Smooth muscle cell (in vitro differentiated cells): ENCODE measurements around the gene GGCT. TPM values are rescaled to one million over a fixed set of nuclear protein-coding genes. Genes with fewer than 3 reads are reported as not detected.
A peak's percentile ranks its signal among the peaks of the same experiment; 100 is the strongest.

Source experiments
- DNase-seq: peaks from one replicate; lab custom pipeline; 2025; ENCODE audit not compliant: unreplicated experiment; lab: John Stamatoyannopoulos, UW
- H2AFZ ChIP-seq: fragments of 200-600 bp; sonication (generic); 2 replicates; pipeline ENCODE4 v1.6.0; 2016; ENCODE audit warnings: antibody characterized with exemption, low read depth, mild to moderate bottlenecking
- H3F3A ChIP-seq: fragments of 200-600 bp; sonication (generic); 2 replicates; pipeline ENCODE4 v1.6.0; 2017; ENCODE audit warnings: antibody characterized with exemption, low read depth
- H3K27ac ChIP-seq: fragments of 200-600 bp; sonication (generic); 2 replicates; pipeline ENCODE4 v1.5.1; 2016; ENCODE audit warnings: low read depth, mild to moderate bottlenecking
- H3K27me3 ChIP-seq: fragments of 200-600 bp; sonication (generic); 2 replicates; pipeline ENCODE4 v1.6.1; 2016; ENCODE audit warnings: low read depth, mild to moderate bottlenecking
- H3K36me3 ChIP-seq: fragments of 200-600 bp; sonication (generic); 2 replicates; pipeline ENCODE4 v1.5.1; 2016; ENCODE audit warnings: low read depth
- H3K4me1 ChIP-seq: fragments of 200-600 bp; sonication (generic); 2 replicates; pipeline ENCODE4 v1.5.1; 2016; ENCODE audit warnings: low read depth
- H3K4me2 ChIP-seq: fragments of 200-600 bp; sonication (generic); 2 replicates; pipeline ENCODE4 v1.6.0; 2016; ENCODE audit warnings: mild to moderate bottlenecking
- H3K4me3 ChIP-seq: fragments of 200-600 bp; sonication (generic); 2 replicates; pipeline ENCODE4 v1.5.1; 2016; ENCODE audit warnings: mild to moderate bottlenecking
- H3K79me2 ChIP-seq: fragments of 200-600 bp; sonication (generic); 2 replicates; pipeline ENCODE4 v1.6.0; 2016; ENCODE audit warnings: low read depth, mild to moderate bottlenecking
- H3K9ac ChIP-seq: fragments of 200-600 bp; sonication (generic); 2 replicates; pipeline ENCODE4 v1.6.0; 2016; ENCODE audit warnings: low read depth
- H3K9me3 ChIP-seq: fragments of 200-600 bp; sonication (generic); replicated peaks from 2 replicates; pipeline ENCODE4 v1.5.1; 2016; ENCODE audit warnings: low read depth
- H4K20me1 ChIP-seq: fragments of 200-600 bp; sonication (generic); 2 replicates; pipeline ENCODE4 v1.6.0; 2016; ENCODE audit warnings: low read depth
- CTCF ChIP-seq: fragments of 200-600 bp; sonication (generic); IDR thresholded peaks from 2 replicates; pipeline ENCODE4 v1.5.1; 2017; ENCODE audit warnings: borderline replicate concordance, mild to moderate bottlenecking, antibody characterized with exemption; ENCODE audit not compliant: insufficient read depth, poor library complexity, severe bottlenecking
- WGBS: methylation state at CpG from one replicate; pipeline ENCODE4 v1.1.7; 2016; ENCODE audit warnings: low lambda C conversion rate; 5-methylcytosine and 5-hydroxymethylcytosine counted together
- polyA plus RNA-seq: library from polyadenylated mRNA; unstranded; fragments of >200 nt; fragmentation: Nextera tagmentation; extraction: Ambion mirVana; gene quantifications from 2 replicates; pipeline ENCODE4 v1.2.1, GENCODE V29; 2016
- total RNA-seq: library from RNA; depleted of rRNA; stranded (reverse); fragments of >200 nt; gene quantifications from 2 replicates; pipeline ENCODE4 v1.2.3, GENCODE V29; 2014

Gene GGCT
- total and polyA plus RNA-seq, 2 experiments from 2014 or later, result 36.9 to 53.1 TPM

GRCh38 chr7:30473903-30474302, 30.7 kb downstream of the GGCT start:
- Histone ChIP-seq H3K27ac (peak overlapping the region; percentile 90), H2AFZ (no peak overlapping the region), H3K9ac (peak overlapping the region; percentile 1), H3K79me2 (no peaks in the 10 kb centered on the region), H3K9me3 (no peaks in the 10 kb centered on the region), H4K20me1 (peaks cover 21% of the 10 kb centered on the region), H3K4me2 (peak overlapping the region; percentile 51), H3F3A (peaks cover 64% of the 10 kb centered on the region), H3K36me3 (no peaks in the 10 kb centered on the region), H3K4me1 (peaks cover 32% of the 10 kb centered on the region), H3K27me3 (no peaks in the 10 kb centered on the region), H3K4me3 (no peak overlapping the region)
- no peak for DNase-seq
- TF ChIP-seq CTCF, result no peak
- 21% methylated on average over 1 of the region's 1 CpG for WGBS

GRCh38 chr7:30472784-30473775, 31.5 kb downstream of the GGCT start:
- Histone ChIP-seq H3K4me2 (peak overlapping the region; percentile 78), H3K36me3 (no peaks in the 10 kb centered on the region), H3K4me3 (no peak overlapping the region)

GRCh38 chr7:30472081-30472783, 32.4 kb downstream of the GGCT start:
- H3K36me3 ChIP-seq, result no peaks in the 10 kb centered on the region
- H3K27ac ChIP-seq, result peak overlapping the region; percentile 90
- H3K27me3 ChIP-seq, result no peaks in the 10 kb centered on the region
- H3K9ac ChIP-seq, result peak overlapping the region; percentile 31
- no peaks in the 10 kb centered on the region for H3K9me3 ChIP-seq
- peaks cover 12% of the 10 kb centered on the region for H3K79me2 ChIP-seq
- H3K4me3 ChIP-seq, result no peak overlapping the region
- 45% methylated on average over 4 of the region's 4 CpGs for WGBS
- H2AFZ ChIP-seq, result no peak overlapping the region
- no peak for DNase-seq
- peak overlapping the region; percentile 78 for H3K4me2 ChIP-seq
- peaks cover 67% of the 10 kb centered on the region for H3F3A ChIP-seq
- peaks cover 38% of the 10 kb centered on the region for H3K4me1 ChIP-seq
- peaks cover 21% of the 10 kb centered on the region for H4K20me1 ChIP-seq
- TF ChIP-seq CTCF, result no peak

More at GRCh38 chr7:30472784-30473775, 31.5 kb downstream of the GGCT start:
- Histone ChIP-seq H3K4me1 (peaks cover 39% of the 10 kb centered on the region), H3F3A (peaks cover 68% of the 10 kb centered on the region), H3K9me3 (no peaks in the 10 kb centered on the region), H3K79me2 (peaks cover 5% of the 10 kb centered on the region), H3K9ac (peak overlapping the region; percentile 41), H2AFZ (no peak overlapping the region), H3K27me3 (no peaks in the 10 kb centered on the region), H3K27ac (peak overlapping the region; percentile 90), H4K20me1 (peaks cover 21% of the 10 kb centered on the region)
- DNase-seq, result no peak
- no peak for TF ChIP-seq CTCF
- WGBS, result 16% methylated on average over 4 of the region's 4 CpGs
